ENCODE measurements around the gene NKX6-1. TPM values are rescaled to one million over a fixed set of nuclear protein-coding genes. Genes with fewer than 3 reads are reported as not detected.

Gene NKX6-1
- total RNA-seq, 4 donors from 2014 or later, result 0.40 to 19.1 TPM; not detected in 2

DNA sequence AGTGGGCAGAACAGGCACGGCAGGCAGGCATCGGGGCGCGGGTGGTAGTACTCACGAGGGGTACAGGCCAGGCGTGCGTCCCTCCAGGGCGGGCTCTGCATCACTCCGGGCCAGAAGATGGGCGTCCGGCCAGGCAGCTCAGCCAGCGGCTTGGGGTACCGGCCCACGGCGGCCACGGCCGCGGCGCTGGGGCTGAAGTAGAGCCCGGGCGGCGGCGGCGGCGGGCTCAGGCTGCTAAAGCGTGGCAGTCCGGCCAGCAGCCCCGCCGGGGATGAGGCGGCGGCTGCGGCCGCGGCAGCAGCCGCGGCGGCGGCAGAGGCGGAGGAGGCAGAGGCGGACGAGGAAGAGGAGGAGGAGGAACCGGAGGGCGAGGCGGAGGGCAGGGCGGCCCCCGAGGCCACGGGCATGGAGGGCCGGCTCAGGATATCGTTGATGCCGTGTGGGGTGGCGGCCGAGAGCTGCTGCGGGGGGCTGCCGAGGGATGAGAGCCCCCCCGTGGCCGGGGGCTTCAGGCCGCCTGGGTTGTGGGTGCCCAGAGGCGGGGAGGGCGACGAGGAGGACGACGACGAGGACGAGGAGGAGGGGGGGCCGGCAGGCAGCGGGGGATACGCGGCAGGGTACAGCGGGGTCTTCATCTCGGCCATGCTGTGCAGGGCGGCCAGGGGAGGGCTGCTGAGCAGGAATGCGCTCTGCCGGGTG lies 1.4 kb downstream of the NKX6-1 start:
- Histone ChIP-seq H3K4me3 (replicated peaks in 1 of 3) (peak overlapping the region in 1 of 3 donors; percentile 27), H3K9me3 (no peaks in the 10 kb centered on the region), H3K27me3 (no peaks in the 10 kb centered on the region), H3K36me3 (peaks cover 0 to 5% of the 10 kb centered on the region in 2 donors), H3K4me1 (peaks cover 3 to 43% of the 10 kb centered on the region in 2 donors), H3K27ac (peak overlapping the region in 2 of 3 donors; percentile 11 to 92)
- intact Hi-C loops (cut with DNase I), result loop anchor here (10.0 kb wide), 1 partner anchor 343 kb away; no protein-coding TSS in a partner anchor
- no peak for TF ChIP-seq POLR2A (IDR thresholded peaks at IDR 0.05)
- TF ChIP-seq, protein P1, sequence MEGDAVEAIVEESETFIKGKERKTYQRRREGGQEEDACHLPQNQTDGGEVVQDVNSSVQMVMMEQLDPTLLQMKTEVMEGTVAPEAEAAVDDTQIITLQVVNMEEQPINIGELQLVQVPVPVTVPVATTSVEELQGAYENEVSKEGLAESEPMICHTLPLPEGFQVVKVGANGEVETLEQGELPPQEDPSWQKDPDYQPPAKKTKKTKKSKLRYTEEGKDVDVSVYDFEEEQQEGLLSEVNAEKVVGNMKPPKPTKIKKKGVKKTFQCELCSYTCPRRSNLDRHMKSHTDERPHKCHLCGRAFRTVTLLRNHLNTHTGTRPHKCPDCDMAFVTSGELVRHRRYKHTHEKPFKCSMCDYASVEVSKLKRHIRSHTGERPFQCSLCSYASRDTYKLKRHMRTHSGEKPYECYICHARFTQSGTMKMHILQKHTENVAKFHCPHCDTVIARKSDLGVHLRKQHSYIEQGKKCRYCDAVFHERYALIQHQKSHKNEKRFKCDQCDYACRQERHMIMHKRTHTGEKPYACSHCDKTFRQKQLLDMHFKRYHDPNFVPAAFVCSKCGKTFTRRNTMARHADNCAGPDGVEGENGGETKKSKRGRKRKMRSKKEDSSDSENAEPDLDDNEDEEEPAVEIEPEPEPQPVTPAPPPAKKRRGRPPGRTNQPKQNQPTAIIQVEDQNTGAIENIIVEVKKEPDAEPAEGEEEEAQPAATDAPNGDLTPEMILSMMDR (IDR thresholded peaks at IDR 0.05), result no peak
- 10% methylated on average over 41 of the region's 73 CpGs; no CpG with 5 or more reads in 1 of the 2 donors for WGBS, 2 donors
- peak in 1 of 2 donors; percentile 37 for DNase-seq

DNA sequence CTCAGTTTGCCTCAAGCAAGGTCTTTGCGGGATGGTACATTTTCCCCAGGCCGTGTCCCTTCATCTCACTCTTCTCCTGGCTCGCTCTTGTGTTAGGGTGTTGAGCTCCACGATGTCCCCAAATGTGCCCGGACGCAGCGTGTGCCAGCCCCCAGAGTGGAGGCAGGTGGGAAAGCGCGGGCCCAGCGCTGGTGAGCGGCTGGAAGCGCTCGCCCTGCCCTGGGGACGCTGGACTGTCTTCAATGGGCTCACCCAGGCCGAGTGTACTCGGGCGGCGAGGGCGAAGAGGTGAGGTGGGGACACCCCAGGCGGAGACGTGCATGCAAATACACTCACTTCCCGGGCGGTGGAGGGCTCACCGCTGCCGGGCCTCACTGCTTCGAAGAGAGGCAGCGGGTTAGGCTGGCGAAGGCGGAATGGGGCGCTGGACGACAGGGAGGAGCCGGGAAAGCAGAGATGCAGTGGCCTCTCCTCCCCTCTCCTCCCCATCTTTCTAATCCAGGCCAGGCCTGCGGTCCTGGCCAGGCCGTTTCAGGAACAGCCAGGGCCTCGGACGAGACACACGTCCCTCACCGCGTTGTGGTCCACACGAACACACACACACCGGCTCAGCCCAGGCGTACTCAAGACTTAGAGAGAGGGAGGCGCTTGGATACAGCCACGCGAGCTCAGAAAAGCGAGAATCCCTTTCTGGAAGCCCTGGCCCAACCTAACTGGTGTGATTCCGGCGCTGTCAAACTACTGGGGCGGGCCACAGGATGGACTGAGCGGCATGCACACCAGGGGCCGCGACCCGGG lies 2.2 kb downstream of the NKX6-1 start:
- intact Hi-C loops (cut with DNase I), result loop anchor here (10.0 kb wide), 1 partner anchor 342 kb away; no protein-coding TSS in a partner anchor
- DNase-seq, result no peak
- WGBS, 2 donors, result 13 to 25% methylated on average over 26 to 43 of the region's 53 CpGs
- Histone ChIP-seq H3K36me3 (peaks cover 0 to 9% of the 10 kb centered on the region in 2 donors), H3K4me3 (replicated peaks in 1 of 3) (peak overlapping the region in 1 of 3 donors; percentile 27), H3K27me3 (no peaks in the 10 kb centered on the region), H3K27ac (peak overlapping the region in 1 of 3 donors; percentile 92), H3K9me3 (no peaks in the 10 kb centered on the region), H3K4me1 (peaks cover 10 to 44% of the 10 kb centered on the region in 2 donors)
- TF ChIP-seq POLR2A (IDR thresholded peaks at IDR 0.05), result peak in 1 of 2 donors; percentile 54
- TF ChIP-seq, protein P1 (IDR thresholded peaks at IDR 0.05), result no peak

DNA sequence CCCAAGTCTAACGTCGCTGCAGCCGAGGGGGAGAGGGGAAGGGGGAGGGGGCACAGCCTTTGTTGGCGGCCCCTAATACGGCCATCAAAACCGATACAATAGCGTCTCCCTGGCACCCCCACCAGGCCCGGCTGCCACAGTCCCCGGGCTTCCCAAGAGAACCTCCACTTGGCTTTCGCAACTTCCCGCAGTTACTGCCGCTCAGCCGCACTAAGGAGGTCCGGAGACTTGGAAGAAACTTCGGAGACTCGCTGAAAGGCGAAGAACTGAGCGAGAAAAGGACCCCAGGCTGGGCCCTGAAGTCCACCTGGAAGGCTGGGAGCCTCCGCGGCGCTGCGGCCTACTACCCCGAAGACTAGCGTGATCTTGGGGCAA lies 2.8 kb downstream of the NKX6-1 start:
- 20 to 27% methylated on average over 24 of the region's 24 CpGs for WGBS, 2 donors
- peak overlapping the region in 1 of 3 donors; percentile 92 for H3K27ac ChIP-seq
- intact Hi-C loops (cut with DNase I), result loop anchor here (10.0 kb wide), 1 partner anchor 342 kb away; no protein-coding TSS in a partner anchor
- DNase-seq, result no peak
- H3K4me1 ChIP-seq, result peaks cover 16 to 44% of the 10 kb centered on the region in 2 donors
- peaks cover 0 to 9% of the 10 kb centered on the region in 2 donors for H3K36me3 ChIP-seq
- no peaks in the 10 kb centered on the region for H3K9me3 ChIP-seq
- no peaks in the 10 kb centered on the region for H3K27me3 ChIP-seq
- no peak for TF ChIP-seq POLR2A (IDR thresholded peaks at IDR 0.05)
- TF ChIP-seq, protein P1 (IDR thresholded peaks at IDR 0.05), result no peak
- no peak overlapping the region for H3K4me3 ChIP-seq (replicated peaks in 1 of 3)

DNA sequence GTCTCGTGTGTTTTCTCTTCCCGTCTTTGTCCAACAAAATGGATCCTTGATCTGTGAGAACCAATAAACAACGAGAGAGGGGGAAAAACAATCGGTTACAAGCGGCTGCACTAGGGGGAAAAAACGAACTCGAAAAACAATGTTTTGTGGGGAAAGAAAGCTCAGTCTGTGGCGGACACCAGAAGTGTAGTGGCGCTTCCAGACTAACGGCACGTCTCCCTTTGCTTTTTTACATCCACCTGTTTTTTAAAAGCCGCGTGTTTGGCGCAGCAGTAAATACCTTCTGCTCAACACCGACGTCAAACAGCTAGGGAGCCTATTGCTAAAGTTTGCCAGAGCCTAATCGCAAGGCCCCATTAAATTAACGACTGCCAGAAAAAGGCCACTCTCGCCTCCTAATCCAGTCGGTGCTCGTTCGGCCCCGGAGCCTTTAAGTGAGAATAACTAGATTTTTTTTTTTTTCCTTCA lies 3.3 kb downstream of the NKX6-1 start:
- TF ChIP-seq, protein P1 (IDR thresholded peaks at IDR 0.05), result no peak
- peak in 1 of 2 donors; percentile 5 for TF ChIP-seq POLR2A (IDR thresholded peaks at IDR 0.05)
- Histone ChIP-seq H3K36me3 (peaks cover 0 to 9% of the 10 kb centered on the region in 2 donors), H3K9me3 (no peaks in the 10 kb centered on the region), H3K27ac (peak overlapping the region in 1 of 3 donors; percentile 92), H3K4me1 (peaks cover 17 to 44% of the 10 kb centered on the region in 2 donors), H3K4me3 (replicated peaks in 1 of 3) (no peak overlapping the region), H3K27me3 (no peaks in the 10 kb centered on the region)
- intact Hi-C loops (cut with DNase I), result loop anchor here (10.0 kb wide), 1 partner anchor 341 kb away; no protein-coding TSS in a partner anchor
- DNase-seq, result no peak
- WGBS, 2 donors, result 21 to 23% methylated on average over 23 of the region's 23 CpGs

All from thyroid gland (tissue), 4 donors.